Panc1 (cell line): Measurements from ENCODE around the gene ANO6. TPM values are rescaled to one million over a fixed set of nuclear protein-coding genes. Genes with fewer than 3 reads are reported as not detected.

Experiments
- ATAC-seq: fragments of 200-7000 bp; cut with Tn5 transposase; 2 replicates; pipeline ENCODE4 v1.9.1; 2020; ENCODE audit warnings: mild to moderate bottlenecking, moderate library complexity
- BruUV-seq: library from RNA; stranded (reverse); fragments of 400-500 nt; replicated peaks from 2 replicates; lab custom pipeline; 2021; lab: Mats Ljungman, UMichigan
- CTCF ChIA-PET: fragments of 300-600 bp; sonication (Branson Sonifier 250); formaldehyde crosslinking; loops from one replicate; lab custom pipeline; 2022; ENCODE audit warnings: antibody characterized with exemption; lab: Charles Lee
- POLR2A ChIA-PET: fragments of 300-600 bp; sonication (Branson Sonifier 250); formaldehyde crosslinking; loops from one replicate; lab custom pipeline; 2022; ENCODE audit warnings: antibody characterized with exemption; lab: Charles Lee
- DNase-seq: peaks from one replicate; pipeline ENCODE4 v3.0.0-alpha.2; 2010; ENCODE audit warnings: low read depth, low spot score
- H3K27ac ChIP-seq: 2 replicates; pipeline ENCODE4 v1.5.1; 2011; ENCODE audit warnings: mild to moderate bottlenecking, low read length, inconsistent platforms
- H3K27me3 ChIP-seq: fragments of 200-500 bp; sonication (Bioruptor generic); 2 replicates; pipeline ENCODE4 v1.6.0; 2014; ENCODE audit warnings: low read length, inconsistent platforms; ENCODE audit not compliant: control insufficient read depth, insufficient read depth
- H3K36me3 ChIP-seq: fragments of 200-500 bp; sonication (Bioruptor generic); 2 replicates; pipeline ENCODE4 v1.5.1; 2014; ENCODE audit warnings: inconsistent platforms, mild to moderate bottlenecking, low read length, moderate library complexity; ENCODE audit not compliant: control insufficient read depth, insufficient read depth
- H3K4me1 ChIP-seq: 2 replicates; pipeline ENCODE4 v1.5.1; 2011; ENCODE audit warnings: inconsistent platforms, mild to moderate bottlenecking, low read length, moderate library complexity; ENCODE audit not compliant: control insufficient read depth, insufficient read depth
- H3K4me3 ChIP-seq, 2 experiments: 2 replicates each; pipeline ENCODE4 v1.5.1; 2011 to 2012; ENCODE audit warnings: low read depth in 2 of 2, low read length in 2 of 2, mild to moderate bottlenecking in 2 of 2, inconsistent platforms in 1 of 2, moderate library complexity in 1 of 2
- H3K9me3 ChIP-seq: fragments of 200-500 bp; sonication (Bioruptor generic); 2 replicates; pipeline ENCODE4 v1.5.1; 2014; ENCODE audit warnings: low read depth, mild to moderate bottlenecking, inconsistent platforms, low read length, moderate library complexity; ENCODE audit not compliant: control insufficient read depth, insufficient read depth
- POLR2AphosphoS5 ChIP-seq: IDR thresholded peaks from 2 replicates; pipeline ENCODE4 v1.6.1; 2012; ENCODE audit warnings: mild to moderate bottlenecking, low read depth, low read length, moderate library complexity
- SIN3A ChIP-seq: IDR thresholded peaks from 2 replicates; pipeline ENCODE4 v1.6.1; 2012; ENCODE audit warnings: low read depth, mild to moderate bottlenecking, low read length, moderate library complexity, borderline replicate concordance; ENCODE audit not compliant: insufficient read depth
- TCF7L2 ChIP-seq: IDR thresholded peaks from 2 replicates; pipeline ENCODE4 v1.6.1; 2011; ENCODE audit warnings: mild to moderate bottlenecking, low read depth, low read length, inconsistent platforms
- in situ Hi-C: cut with HindIII; loops from 2 replicates; pipeline ENCODE4 v1.10.0; 2016; ENCODE audit warnings: low sequenced_read_pairs, low pct_unique_long_range_greater_than_20kb
- intact Hi-C: fragments of 100-400 bp; cut with micrococcal nuclease; formaldehyde crosslinking; loops from one replicate; pipeline ENCODE4 v1.10.0; 2022; ENCODE audit not compliant: unreplicated experiment
- total RNA-seq: library from RNA; stranded (reverse); gene quantifications from one replicate; pipeline ENCODE4 v1.2.1, GENCODE V29; 2021; ENCODE audit not compliant: unreplicated experiment
- TF ChIP-seq, protein P1 (sequence below), 2 experiments: IDR thresholded peaks; 2 replicates each; pipeline ENCODE4 v1.6.1; 2011 to 2012; ENCODE audit warnings: low read depth in 2 of 2, control low read depth in 1 of 2, low read length in 1 of 2, mild to moderate bottlenecking in 1 of 2, moderate library complexity in 1 of 2; ENCODE audit not compliant: insufficient read depth in 1 of 2
- TF ChIP-seq, protein P2 (sequence below): fragments of 450-650 bp; IDR thresholded peaks from 2 replicates; pipeline ENCODE4 v1.5.1; 2017; ENCODE audit warnings: mild to moderate bottlenecking

ANO6 gene
- total RNA-seq, 1 experiment from 2014 or later, result 120 TPM

DNA sequence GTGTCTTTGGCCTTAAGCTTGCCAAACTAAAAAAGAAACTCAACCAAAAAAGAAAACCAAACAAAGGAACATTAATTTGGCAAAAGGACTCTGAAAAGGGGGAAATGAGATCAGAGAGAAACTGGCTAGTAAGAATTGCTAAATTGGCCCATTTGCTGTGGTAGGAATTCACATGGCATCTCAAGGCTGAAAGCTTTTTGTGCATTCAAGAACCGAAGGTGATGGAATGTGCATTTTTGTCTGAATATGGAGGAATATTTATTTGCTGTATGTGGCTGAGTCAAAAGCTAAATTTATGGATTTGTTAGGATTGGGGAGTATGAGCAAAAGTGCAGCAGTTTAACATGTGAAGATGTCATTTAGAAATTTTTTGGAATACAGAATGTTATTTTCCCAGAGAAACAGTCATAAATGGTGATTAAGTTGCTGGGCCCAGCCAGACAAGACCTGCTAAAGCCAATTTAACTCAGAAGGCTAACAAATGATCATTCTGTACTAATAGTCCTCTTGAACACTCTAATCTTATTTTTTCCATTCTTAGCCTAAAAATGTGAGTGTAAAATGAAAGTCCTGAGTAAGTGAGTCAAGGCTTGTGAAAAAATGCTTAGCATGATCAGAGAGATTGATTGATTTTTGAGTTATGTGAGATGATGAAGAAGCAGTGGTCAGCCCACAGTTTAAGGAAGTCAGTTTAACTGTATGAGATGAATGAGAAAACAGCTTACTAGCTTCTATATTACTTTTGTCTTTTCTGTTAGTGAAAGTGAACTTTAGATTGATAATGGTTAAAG is 94.1 kb downstream of the ANO6 start:
- DNase-seq, result no peak
- Histone ChIP-seq H3K27ac (0 out of 2 replicates have a peak overlapping the region, but pooled peaks have one; percentile 15), H3K4me3 (no peak overlapping the region), H3K36me3 (peaks cover 2% of the 10 kb centered on the region; the same call in 1 of the 2 replicates), H3K4me1 (peaks cover 3% of the 10 kb centered on the region; the same call in 1 of the 2 replicates), H3K9me3 (no peaks in the 10 kb centered on the region), H3K27me3 (no peaks in the 10 kb centered on the region)
- intact Hi-C loops (no loop called here), in situ Hi-C loops (no loop called here)
- ChIA-PET POLR2A (no interaction called here), CTCF (no interaction called here)
- no peak for ATAC-seq
- TF ChIP-seq POLR2AphosphoS5, result no peak
- BruUV-seq, result no TSS peak

DNA sequence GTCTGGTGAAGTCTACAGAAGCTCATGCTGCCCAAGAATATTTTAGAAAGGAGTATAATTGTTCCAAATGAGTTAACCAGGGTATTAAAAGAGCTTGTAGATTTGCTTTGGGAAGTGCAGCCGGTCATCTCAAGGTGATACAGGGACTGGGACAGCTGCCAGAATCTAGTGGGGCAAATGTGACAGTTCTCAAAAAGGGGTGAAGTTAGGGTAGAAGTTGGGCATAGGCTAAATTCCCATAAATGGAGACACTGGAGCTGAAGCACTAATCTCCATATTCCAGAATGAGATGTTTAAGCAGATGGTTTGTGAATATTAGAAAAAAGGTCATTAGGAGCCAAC is 94.7 kb downstream of the ANO6 start:
- no peak overlapping the region for H3K27ac ChIP-seq
- H3K36me3 ChIP-seq, result peaks cover 2% of the 10 kb centered on the region; the same call in 1 of the 2 replicates
- H3K9me3 ChIP-seq, result no peaks in the 10 kb centered on the region
- H3K27me3 ChIP-seq, result no peaks in the 10 kb centered on the region
- ChIA-PET CTCF (no interaction called here), POLR2A (no interaction called here)
- peaks cover 3% of the 10 kb centered on the region; the same call in 1 of the 2 replicates for H3K4me1 ChIP-seq
- H3K4me3 ChIP-seq, result no peak overlapping the region
- in situ Hi-C loops, result no loop called here
- DNase-seq (no peak), ATAC-seq (no peak)
- intact Hi-C loops, result no loop called here
- TF ChIP-seq POLR2AphosphoS5 (no peak), TCF7L2 (no peak), SIN3A (no peak)
- TF ChIP-seq, protein P1, sequence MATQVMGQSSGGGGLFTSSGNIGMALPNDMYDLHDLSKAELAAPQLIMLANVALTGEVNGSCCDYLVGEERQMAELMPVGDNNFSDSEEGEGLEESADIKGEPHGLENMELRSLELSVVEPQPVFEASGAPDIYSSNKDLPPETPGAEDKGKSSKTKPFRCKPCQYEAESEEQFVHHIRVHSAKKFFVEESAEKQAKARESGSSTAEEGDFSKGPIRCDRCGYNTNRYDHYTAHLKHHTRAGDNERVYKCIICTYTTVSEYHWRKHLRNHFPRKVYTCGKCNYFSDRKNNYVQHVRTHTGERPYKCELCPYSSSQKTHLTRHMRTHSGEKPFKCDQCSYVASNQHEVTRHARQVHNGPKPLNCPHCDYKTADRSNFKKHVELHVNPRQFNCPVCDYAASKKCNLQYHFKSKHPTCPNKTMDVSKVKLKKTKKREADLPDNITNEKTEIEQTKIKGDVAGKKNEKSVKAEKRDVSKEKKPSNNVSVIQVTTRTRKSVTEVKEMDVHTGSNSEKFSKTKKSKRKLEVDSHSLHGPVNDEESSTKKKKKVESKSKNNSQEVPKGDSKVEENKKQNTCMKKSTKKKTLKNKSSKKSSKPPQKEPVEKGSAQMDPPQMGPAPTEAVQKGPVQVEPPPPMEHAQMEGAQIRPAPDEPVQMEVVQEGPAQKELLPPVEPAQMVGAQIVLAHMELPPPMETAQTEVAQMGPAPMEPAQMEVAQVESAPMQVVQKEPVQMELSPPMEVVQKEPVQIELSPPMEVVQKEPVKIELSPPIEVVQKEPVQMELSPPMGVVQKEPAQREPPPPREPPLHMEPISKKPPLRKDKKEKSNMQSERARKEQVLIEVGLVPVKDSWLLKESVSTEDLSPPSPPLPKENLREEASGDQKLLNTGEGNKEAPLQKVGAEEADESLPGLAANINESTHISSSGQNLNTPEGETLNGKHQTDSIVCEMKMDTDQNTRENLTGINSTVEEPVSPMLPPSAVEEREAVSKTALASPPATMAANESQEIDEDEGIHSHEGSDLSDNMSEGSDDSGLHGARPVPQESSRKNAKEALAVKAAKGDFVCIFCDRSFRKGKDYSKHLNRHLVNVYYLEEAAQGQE (IDR thresholded peaks at IDR 0.05; ENCODE audit: insufficient read depth in 1 of 2, low read depth in 2 of 2, low read length in 1 of 2), result no peak
- TF ChIP-seq, protein P2, sequence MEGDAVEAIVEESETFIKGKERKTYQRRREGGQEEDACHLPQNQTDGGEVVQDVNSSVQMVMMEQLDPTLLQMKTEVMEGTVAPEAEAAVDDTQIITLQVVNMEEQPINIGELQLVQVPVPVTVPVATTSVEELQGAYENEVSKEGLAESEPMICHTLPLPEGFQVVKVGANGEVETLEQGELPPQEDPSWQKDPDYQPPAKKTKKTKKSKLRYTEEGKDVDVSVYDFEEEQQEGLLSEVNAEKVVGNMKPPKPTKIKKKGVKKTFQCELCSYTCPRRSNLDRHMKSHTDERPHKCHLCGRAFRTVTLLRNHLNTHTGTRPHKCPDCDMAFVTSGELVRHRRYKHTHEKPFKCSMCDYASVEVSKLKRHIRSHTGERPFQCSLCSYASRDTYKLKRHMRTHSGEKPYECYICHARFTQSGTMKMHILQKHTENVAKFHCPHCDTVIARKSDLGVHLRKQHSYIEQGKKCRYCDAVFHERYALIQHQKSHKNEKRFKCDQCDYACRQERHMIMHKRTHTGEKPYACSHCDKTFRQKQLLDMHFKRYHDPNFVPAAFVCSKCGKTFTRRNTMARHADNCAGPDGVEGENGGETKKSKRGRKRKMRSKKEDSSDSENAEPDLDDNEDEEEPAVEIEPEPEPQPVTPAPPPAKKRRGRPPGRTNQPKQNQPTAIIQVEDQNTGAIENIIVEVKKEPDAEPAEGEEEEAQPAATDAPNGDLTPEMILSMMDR, result no peak
- TSS peak; percentile 1 for BruUV-seq

DNA sequence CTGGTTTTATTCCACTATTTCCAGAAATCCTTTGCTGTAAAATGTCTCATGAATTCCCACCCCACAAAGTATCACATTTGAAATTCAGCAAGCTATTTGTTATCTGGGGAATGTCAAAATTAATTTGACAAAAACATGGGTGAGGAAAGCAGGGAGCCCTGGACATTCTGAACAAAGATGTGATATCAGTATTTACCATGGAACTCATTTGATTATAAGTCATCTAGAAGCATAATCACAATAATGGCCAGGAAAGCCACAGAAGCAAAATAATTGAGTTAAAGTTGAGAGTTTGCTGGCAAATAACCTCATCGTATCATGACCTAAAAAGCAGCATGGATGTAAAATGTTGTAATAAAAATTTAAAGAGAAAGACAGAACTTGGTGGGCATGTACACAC is 96.1 kb downstream of the ANO6 start:
- DNase-seq, result no peak
- POLR2A ChIA-PET, result interaction anchor here (0.7 kb wide), 1 partner anchor 174 kb away, joined by 4 read pairs; no protein-coding TSS in a partner anchor
- intact Hi-C loops, result no loop called here
- BruUV-seq, result no TSS peak
- TF ChIP-seq SIN3A (no peak), POLR2AphosphoS5 (no peak), TCF7L2 (no peak)
- TF ChIP-seq, protein P1 (IDR thresholded peaks at IDR 0.05; ENCODE audit: insufficient read depth in 1 of 2, low read depth in 2 of 2, low read length in 1 of 2), result no peak
- TF ChIP-seq, protein P2, result no peak
- Histone ChIP-seq H3K4me3 (no peak overlapping the region), H3K27ac (no peak overlapping the region), H3K4me1 (peaks cover 3% of the 10 kb centered on the region; the same call in 1 of the 2 replicates), H3K9me3 (peaks cover 3% of the 10 kb centered on the region; the same call in 1 of the 2 replicates), H3K27me3 (no peaks in the 10 kb centered on the region), H3K36me3 (peaks cover 2% of the 10 kb centered on the region; the same call in 1 of the 2 replicates)
- no peak for ATAC-seq
- in situ Hi-C loops, result no loop called here
- CTCF ChIA-PET, result no interaction called here
